Measurements from ENCODE around the gene EID1.
"Not testable (repeated sequence)": the region's sequence is repeated elsewhere in the genome, so short reads cannot be mapped to it uniquely, and the experiment has no call there.

EID1 gene

GRCh38 chr15:48889925-48890324, 12.0 kb downstream of the EID1 start:
- H3K4me1 Mint-ChIP-seq: no peaks in the 10 kb centered on the region
- peaks cover 12% of the 10 kb centered on the region for H3K27me3 Mint-ChIP-seq

GRCh38 chr15:48890375-48890972, 12.5 kb downstream of the EID1 start:
- Mint-ChIP-seq H3K9me3 (no peaks in the 10 kb centered on the region), H3K4me1 (no peaks in the 10 kb centered on the region), H3K4me3 (no peak overlapping the region), H3K27me3 (peaks cover 11% of the 10 kb centered on the region), H3K36me3 (no peaks in the 10 kb centered on the region), H3K27ac (no peak overlapping the region)

More at GRCh38 chr15:48889925-48890324, 12.0 kb downstream of the EID1 start:
- no peaks in the 10 kb centered on the region for H3K9me3 Mint-ChIP-seq
- H3K4me3 Mint-ChIP-seq: no peak overlapping the region
- H3K36me3 Mint-ChIP-seq: no peaks in the 10 kb centered on the region
- H3K27ac Mint-ChIP-seq: no peak overlapping the region

- H3K4me1 Mint-ChIP-seq: no peaks in the 10 kb centered on the region
- no peak overlapping the region for H3K4me3 Mint-ChIP-seq
- no peaks in the 10 kb centered on the region for H3K9me3 Mint-ChIP-seq
- peaks cover 11% of the 10 kb centered on the region for H3K27me3 Mint-ChIP-seq
- no peaks in the 10 kb centered on the region for H3K36me3 Mint-ChIP-seq
- H3K27ac Mint-ChIP-seq: no peak overlapping the region
Measured at GRCh38 chr15:48891232-48891765, 13.4 kb downstream of the EID1 start.

- Mint-ChIP-seq H3K9me3 (no peaks in the 10 kb centered on the region), H3K4me1 (no peaks in the 10 kb centered on the region), H3K36me3 (no peaks in the 10 kb centered on the region), H3K27me3 (peaks cover 13% of the 10 kb centered on the region), H3K4me3 (no peak overlapping the region), H3K27ac (no peak overlapping the region)
Measured at GRCh38 chr15:48893311-48893710, 15.4 kb downstream of the EID1 start.

- peaks cover 12% of the 10 kb centered on the region for H3K27me3 Mint-ChIP-seq
- H3K27ac Mint-ChIP-seq: no peak overlapping the region
- H3K4me1 Mint-ChIP-seq: no peaks in the 10 kb centered on the region
- H3K4me3 Mint-ChIP-seq: no peak overlapping the region
- H3K9me3 Mint-ChIP-seq: no peaks in the 10 kb centered on the region
- H3K36me3 Mint-ChIP-seq: no peaks in the 10 kb centered on the region
Measured at GRCh38 chr15:48896869-48897814, 19.2 kb downstream of the EID1 start.

GRCh38 chr15:48898032-48898431, 20.1 kb downstream of the EID1 start:
- Mint-ChIP-seq H3K27me3 (peaks cover 12% of the 10 kb centered on the region), H3K27ac (no peak overlapping the region), H3K36me3 (no peaks in the 10 kb centered on the region), H3K4me1 (no peaks in the 10 kb centered on the region), H3K4me3 (no peak overlapping the region), H3K9me3 (no peaks in the 10 kb centered on the region)

GRCh38 chr15:48898446-48898845, 20.5 kb downstream of the EID1 start:
- Mint-ChIP-seq H3K4me1 (no peaks in the 10 kb centered on the region), H3K36me3 (no peaks in the 10 kb centered on the region), H3K4me3 (no peak overlapping the region), H3K27me3 (peaks cover 12% of the 10 kb centered on the region), H3K27ac (no peak overlapping the region), H3K9me3 (no peaks in the 10 kb centered on the region)

- H3K9me3 Mint-ChIP-seq: no peaks in the 10 kb centered on the region
- no peak overlapping the region for H3K27ac Mint-ChIP-seq
- peaks cover 10% of the 10 kb centered on the region for H3K27me3 Mint-ChIP-seq
- H3K4me3 Mint-ChIP-seq: no peak overlapping the region
- H3K36me3 Mint-ChIP-seq: no peaks in the 10 kb centered on the region
- no peaks in the 10 kb centered on the region for H3K4me1 Mint-ChIP-seq
Measured at GRCh38 chr15:48899793-48900192, 21.9 kb downstream of the EID1 start.

- no peaks in the 10 kb centered on the region for H3K4me1 Mint-ChIP-seq
- H3K27ac Mint-ChIP-seq: no peak overlapping the region
- H3K27me3 Mint-ChIP-seq: no peaks in the 10 kb centered on the region
- no peak overlapping the region for H3K4me3 Mint-ChIP-seq
- no peaks in the 10 kb centered on the region for H3K9me3 Mint-ChIP-seq
- H3K36me3 Mint-ChIP-seq: no peaks in the 10 kb centered on the region
Measured at GRCh38 chr15:48904758-48905157, 26.8 kb downstream of the EID1 start.

GRCh38 chr15:48905216-48905615, 27.3 kb downstream of the EID1 start:
- Mint-ChIP-seq H3K36me3 (no peaks in the 10 kb centered on the region), H3K27me3 (no peaks in the 10 kb centered on the region), H3K9me3 (no peaks in the 10 kb centered on the region), H3K4me1 (no peaks in the 10 kb centered on the region), H3K27ac (no peak overlapping the region), H3K4me3 (no peak overlapping the region)

- H3K36me3 Mint-ChIP-seq: no peaks in the 10 kb centered on the region
- H3K4me3 Mint-ChIP-seq: no peak overlapping the region
- H3K4me1 Mint-ChIP-seq: no peaks in the 10 kb centered on the region
- H3K27me3 Mint-ChIP-seq: no peaks in the 10 kb centered on the region
- H3K27ac Mint-ChIP-seq: no peak overlapping the region
- H3K9me3 Mint-ChIP-seq: no peaks in the 10 kb centered on the region
Measured at GRCh38 chr15:48905847-48906246, 27.9 kb downstream of the EID1 start.

- not testable (repeated sequence) for H3K27ac Mint-ChIP-seq, H3K36me3 Mint-ChIP-seq, H3K27me3 Mint-ChIP-seq, H3K9me3 Mint-ChIP-seq, H3K4me1 Mint-ChIP-seq, H3K4me3 Mint-ChIP-seq
Measured at GRCh38 chr15:48909313-48909712, 31.4 kb downstream of the EID1 start.

GRCh38 chr15:48910554-48910953, 32.6 kb downstream of the EID1 start:
- not testable (repeated sequence) for H3K9me3 Mint-ChIP-seq, H3K27ac Mint-ChIP-seq, H3K4me3 Mint-ChIP-seq, H3K36me3 Mint-ChIP-seq, H3K27me3 Mint-ChIP-seq, H3K4me1 Mint-ChIP-seq

- Mint-ChIP-seq H3K9me3 (no peaks in the 10 kb centered on the region), H3K4me3 (no peak overlapping the region), H3K36me3 (peaks cover 2% of the 10 kb centered on the region), H3K27me3 (peaks cover 9% of the 10 kb centered on the region), H3K27ac (no peak overlapping the region), H3K4me1 (no peaks in the 10 kb centered on the region)
Measured at GRCh38 chr15:48913141-48913540, 35.2 kb downstream of the EID1 start.

- H3K36me3 Mint-ChIP-seq: peaks cover 2% of the 10 kb centered on the region
- H3K4me1 Mint-ChIP-seq: no peaks in the 10 kb centered on the region
- no peak overlapping the region for H3K27ac Mint-ChIP-seq
- H3K27me3 Mint-ChIP-seq: peaks cover 12% of the 10 kb centered on the region
- no peaks in the 10 kb centered on the region for H3K9me3 Mint-ChIP-seq
- no peak overlapping the region for H3K4me3 Mint-ChIP-seq
Measured at GRCh38 chr15:48914717-48915116, 36.8 kb downstream of the EID1 start.

- Mint-ChIP-seq H3K27me3 (peaks cover 15% of the 10 kb centered on the region), H3K36me3 (peaks cover 2% of the 10 kb centered on the region), H3K27ac (no peak overlapping the region), H3K9me3 (no peaks in the 10 kb centered on the region), H3K4me1 (no peaks in the 10 kb centered on the region), H3K4me3 (no peak overlapping the region)
Measured at GRCh38 chr15:48915861-48916260, 37.9 kb downstream of the EID1 start.
